NCI-H1436 (cell line): ENCODE measurements around the gene PTPRD.

Experiments used
- DNase-seq: peaks from one replicate; lab custom pipeline; 2025; lab: John Stamatoyannopoulos, UW

PTPRD gene

DNA sequence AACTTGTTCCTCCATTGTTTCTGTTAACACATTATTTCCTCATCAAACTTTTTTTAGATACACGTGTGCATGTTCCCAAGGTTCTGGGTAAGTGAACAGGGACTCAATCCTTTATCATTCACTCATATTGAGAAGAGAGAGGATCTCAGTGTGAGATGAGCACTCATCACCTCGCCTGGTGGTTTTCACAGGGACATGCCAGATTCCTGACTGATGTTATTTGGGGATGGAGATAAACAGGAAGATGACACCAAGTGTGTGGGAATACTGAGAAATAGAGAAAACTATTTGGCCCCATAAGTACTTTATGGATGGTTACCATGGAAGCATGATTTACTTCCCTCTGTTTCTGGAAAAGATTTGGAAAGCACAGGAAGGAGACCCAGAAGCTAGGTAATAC, 2279.9 kb downstream of the PTPRD start:
- DNase-seq = no peak

DNA sequence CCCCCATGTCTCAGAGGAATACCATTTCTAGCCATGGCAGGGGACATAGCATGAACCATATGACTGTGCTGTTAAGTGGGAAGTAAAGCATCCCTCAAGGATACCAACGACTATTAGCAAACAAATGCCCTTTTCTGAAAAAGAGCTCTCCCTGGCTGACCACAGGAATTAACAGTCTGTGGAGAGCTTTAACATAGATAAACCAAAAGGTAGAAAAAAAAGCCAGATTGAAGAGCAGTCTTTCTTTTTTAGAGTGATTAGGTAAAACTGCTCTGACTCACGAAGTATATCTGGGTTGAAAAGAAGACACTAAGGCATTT, 2280.5 kb downstream of the PTPRD start:
- no peak for DNase-seq

DNA sequence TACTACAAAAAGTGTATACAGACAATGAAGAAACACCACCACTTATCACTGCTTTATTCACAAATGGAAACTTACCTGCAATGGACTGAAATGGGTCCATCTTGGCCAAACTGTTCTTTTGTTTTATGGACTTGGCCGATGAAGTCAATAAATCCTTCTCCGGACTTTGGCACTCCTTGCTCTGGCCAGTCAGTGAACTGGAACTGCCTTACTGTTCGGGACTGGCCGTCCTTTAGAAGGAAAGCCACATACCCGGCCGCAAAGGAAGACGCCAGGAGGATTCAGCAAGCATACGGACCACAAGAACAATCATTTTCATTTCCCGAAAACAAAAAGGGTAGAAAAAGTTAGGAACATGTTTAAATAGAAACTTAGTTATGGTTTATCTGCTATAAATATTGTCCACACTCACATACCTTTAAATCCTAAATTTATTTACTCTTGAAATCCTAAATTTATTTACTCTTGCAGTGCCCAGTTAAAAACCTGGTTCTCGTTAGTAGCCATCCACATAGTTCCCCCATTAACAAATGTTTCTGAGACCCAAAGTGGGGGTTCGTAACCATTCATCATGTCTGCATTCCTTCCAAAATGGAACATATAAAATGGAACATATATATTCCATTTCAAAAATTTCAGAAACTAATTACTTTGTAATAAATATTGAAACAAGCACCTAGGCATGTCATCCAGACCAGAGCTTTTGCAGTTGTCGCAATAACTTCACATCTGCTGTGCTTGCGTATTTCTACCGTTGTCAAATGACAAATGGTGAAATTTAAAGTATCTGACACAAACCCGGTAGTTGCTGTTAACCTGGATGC, 2281.1 kb downstream of the PTPRD start:
- no peak for DNase-seq

DNA sequence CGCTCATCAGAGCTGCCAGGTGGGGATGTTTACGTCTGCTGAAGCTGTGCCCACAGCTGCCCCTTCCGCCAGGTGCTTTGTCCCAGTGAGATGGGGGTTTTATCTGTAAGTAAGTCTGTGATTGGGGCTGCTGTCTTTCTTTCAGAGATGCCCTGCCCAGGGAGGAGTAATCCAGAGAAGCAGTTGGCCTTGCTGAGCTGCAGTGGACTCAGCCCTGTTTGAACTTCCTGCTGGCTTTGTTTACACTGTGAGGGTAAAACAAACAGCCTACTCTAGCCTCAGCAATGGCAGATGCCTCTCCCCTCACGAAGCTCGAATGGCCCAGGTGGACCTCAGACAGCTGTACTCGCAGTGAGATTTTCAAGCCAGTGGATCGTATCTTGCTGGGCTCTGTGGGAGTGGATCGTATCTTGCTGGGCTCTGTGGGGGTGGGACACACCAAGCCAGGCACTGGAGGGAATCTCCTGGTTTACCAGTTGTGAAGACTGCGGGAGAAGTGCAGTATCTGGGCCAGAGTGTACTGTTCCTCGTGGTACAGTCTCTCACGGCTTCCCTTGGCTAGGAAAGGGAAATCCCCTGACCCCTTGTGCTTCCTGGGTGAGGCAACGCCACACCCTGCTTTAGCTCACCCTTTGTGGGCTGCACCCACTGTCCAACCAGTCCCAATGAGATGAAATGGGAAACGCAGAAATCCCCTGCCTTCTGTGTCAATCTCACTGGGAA, 2283.1 kb downstream of the PTPRD start:
- no peak for DNase-seq

DNA sequence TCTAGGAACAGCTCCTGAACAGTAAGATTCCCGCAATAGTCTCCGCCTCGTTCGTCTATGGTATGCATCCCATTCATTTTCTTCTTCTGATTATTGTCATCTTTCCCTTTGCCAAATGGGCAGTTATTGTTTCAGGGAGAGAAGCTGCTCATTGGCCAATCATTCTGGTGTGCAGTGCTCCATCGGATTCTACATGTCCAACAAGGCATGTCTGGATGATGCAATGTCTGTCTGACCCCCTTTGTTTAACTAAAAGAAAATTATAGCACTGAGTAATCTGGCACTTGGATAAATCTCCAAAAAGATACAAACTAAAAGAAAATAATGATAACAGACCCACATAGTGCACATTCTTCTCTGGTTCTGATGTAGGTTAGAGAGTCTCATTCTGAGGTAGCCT, 2297.6 kb downstream of the PTPRD start:
- no peak for DNase-seq

DNA sequence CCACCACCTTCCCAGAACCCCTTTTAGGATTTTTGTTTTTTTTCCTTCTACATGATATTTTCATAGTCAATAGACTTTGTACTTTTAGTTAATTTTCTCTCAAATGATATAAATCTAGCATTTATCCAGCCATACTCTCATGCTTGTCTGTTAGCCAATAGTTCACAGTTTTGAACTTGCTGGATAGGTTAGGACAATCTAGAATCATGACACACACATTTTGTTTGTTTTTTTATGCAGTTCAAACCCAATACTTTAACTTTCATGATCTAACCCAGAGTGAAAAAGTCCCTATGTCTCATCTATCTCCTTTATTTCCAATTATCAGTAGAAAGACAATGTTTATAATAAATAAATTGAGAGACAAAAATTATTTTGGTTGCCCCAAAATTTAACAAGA, 2303.5 kb downstream of the PTPRD start:
- DNase-seq = no peak

DNA sequence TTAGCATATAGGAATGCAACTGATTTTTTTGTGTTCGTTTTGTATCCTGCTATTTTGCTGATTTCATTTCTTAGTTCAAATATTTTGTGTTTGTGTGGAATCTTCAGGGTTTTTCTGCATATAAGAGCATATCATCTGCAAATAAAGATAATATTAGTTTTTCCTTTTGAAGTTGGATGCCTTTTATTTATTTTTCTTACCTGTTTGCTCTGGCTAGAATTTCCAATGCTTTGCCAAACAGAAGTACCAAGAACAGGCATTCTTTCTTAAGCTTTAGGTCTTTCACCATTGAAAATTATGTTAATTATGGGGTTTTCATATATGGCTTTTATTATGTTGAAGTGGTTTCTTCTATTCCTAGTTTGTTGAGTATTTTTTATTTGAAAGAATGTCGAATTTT, 2308.1 kb downstream of the PTPRD start:
- DNase-seq = no peak

DNA sequence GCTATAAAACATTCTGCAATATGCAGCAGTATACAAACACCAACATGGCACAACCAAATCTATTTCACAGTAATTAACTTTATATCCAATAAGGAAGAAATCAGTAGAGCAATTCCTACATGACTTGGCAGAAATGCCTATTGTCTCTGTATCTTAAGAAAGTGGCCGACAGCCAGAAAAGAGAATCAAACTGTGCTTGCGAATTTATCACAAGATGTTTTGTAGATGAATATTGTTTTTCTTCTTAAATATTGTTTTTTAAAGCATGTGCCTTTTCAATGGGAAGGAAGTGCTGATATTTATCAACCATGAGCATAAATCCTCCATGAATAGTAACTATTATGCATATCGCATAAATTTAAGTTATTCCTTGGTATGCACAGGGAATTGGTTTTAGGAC, 2311.5 kb downstream of the PTPRD start:
- DNase-seq = no peak

DNA sequence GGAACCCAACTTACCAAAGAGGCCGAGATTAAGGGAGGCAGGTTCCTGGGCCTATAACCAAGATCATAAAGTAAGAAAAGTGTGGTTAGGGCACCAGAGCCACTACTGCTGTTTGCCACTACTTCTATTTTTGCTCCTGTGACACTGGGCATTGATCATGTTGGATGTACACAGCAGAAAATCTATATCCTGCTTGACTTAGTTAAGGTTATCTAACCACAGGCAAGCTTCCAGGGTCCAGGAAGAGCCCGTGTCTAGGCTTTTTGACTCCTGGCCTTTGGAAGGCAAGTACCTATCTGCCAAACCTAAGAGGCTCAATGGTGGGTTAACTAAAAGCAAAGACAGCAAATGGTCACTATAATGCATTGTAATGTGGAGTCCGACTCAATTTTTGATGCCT, 2315.8 kb downstream of the PTPRD start:
- no peak for DNase-seq

DNA sequence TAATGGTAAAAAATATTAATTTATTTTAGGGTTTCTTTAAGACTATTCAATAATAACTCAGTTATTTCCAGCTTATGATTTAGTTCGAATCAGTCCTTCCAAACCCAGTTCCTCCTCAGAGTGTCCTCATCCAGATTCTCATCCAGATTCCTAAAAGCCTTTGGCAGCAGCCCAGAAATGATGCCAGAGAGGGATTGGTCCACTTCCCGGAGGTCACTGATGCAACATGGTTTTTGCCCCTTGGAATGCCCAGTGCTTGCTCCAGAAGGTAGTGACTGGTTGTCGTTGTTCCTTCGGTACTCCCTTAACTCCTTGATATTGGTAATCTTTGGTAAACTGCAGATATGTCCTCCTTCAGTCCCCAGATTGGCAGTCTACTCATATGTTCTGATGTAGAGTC, 2320.1 kb downstream of the PTPRD start:
- no peak for DNase-seq

DNA sequence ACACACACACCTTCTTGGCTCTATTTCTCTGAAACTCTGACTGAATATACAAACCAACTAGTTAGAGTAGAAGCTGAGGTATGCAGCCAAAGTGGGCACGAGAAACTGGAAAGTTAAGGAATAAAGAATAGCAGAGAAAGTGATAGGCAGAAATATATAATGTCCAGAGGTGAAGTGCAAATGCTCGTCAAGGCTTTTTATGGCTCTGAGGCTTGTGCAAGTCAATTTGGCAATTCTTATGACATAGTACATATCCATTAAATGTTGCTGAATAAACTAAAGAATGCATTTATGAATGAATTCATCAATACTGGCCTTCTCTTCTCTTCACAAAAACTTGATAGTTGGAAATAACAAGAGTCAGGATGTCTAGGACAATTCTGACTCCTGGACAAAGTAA, 2323.1 kb downstream of the PTPRD start:
- no peak for DNase-seq

DNA sequence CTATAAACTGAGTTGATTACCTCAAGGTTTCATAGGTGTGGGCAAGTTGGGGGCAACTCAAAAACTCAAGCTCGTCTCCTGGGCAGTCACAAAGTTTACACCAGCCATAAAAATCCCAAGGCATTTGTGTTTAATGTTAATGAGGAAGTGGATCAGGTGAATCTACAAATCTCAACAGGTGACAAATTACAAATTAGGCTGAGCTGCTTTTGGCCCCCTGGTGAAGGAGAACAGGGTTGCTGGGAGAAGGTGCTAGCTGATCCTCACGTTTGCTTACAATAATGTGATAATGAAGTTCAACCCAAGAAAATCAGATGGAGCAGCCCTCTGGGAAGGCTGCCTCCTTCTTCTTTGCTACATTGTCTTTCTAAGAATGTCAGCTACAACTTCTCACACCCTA, 2324.8 kb downstream of the PTPRD start:
- DNase-seq = no peak

DNA sequence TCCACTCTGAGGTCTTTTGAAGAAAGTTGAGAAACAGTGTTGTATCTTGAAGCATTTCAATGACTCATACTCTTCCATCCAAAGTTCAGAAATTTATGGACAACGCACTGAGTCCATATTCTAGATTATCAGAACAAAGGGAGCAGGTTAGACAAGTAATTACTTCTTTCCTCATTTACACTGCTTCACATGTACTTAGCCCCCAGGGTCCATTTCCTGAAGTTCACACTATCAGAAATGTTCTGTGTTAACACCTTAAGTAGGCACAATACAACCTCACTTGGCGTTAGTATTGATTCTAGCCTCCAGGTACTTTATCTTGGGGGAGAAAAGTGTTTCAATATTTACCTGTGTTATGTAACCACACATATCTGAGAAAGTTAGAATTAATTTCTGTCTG, 2325.3 kb downstream of the PTPRD start:
- DNase-seq = no peak

DNA sequence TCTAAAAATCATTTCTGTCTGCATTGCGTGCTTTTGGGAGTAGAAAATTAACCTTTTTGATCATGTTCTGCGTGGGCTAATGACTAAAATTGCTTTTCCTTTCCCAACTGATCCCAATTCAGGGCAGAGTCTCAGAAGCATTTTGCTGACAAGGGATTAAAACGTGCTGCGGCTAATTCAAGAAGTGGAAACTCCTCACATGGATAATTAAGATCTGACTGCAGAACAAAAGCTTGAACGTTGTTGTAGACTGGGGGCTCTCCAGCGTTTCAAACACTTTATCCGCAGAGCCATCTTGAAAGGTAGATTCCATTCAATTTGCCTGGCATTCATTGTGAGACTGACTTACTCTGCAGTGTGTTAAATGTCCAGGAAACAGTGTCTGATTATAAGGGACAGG, 2327.9 kb downstream of the PTPRD start:
- DNase-seq = no peak

DNA sequence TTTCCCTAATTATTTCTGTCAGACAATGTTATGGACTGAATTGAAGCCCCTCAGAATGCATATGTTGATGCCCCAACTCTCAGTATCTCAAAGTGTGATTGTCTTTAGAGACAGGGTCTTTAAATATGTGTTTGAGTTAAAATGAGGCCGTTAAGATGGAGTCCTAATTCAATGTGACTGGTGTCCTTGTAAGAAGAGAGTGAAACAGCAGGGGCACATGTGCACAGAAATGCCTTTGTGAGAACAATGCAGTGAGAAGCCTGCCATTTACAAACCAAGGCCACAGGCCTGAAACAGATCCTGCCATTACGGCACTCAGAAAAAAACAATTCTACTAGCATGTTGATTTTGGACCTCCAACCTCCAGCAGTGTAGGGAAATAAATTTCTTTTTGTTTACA, 2330.3 kb downstream of the PTPRD start:
- DNase-seq = no peak

DNA sequence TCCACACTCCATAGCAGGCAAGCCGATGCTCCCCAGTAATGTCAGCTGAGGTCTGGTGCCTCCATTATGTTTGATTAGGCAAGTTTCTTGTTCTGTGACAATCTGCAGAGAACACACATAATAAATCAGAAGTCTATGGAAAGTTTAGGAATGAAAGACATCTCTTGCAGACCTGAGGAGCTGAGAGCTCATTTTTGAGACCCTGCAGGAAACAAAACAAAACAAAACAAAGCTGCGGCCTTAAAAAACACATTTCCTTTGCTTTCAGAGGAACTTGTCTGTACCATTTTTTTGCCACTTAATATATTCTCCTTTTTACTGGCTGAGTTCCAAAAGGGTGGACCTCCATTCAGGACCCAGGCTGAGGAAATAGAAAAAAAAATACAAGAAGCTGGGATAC, 2332.0 kb downstream of the PTPRD start:
- DNase-seq = no peak

DNA sequence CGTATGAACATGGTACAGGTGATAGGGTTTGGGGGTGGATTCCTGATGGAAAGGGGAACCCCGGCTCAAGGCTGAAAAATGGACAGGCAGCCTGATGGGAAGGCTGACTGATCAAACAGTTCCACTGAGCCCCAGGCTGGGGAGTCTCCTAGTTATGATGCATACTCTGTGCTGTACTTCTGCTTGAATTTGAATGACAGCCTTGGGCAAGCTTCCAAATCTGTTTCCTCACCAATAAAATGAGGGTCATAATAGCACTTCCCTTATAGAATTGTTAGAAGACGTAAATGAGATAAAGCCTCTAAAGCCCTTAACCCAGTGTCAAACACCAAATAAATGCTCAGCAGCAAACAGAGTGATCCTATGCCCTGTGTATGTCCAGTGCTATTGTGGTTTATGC, 2334.8 kb downstream of the PTPRD start:
- DNase-seq = no peak

DNA sequence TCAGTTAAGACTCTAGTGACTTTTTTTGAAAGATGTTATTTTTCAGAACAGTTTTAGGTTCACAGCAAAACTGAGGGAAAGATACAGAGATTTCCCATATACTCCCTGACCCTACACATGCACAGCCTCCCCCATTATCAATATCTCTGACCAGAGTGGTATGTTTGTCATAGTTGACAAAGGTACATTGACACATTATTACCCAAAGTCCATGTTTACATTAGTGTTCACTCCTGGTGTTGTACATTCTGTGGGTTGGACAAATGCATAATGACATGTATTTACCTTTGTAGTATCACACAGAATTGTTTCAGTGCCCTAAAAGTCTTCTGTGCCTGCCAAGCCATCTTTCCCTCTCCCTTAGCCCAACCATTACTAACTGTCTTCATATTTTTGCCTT, 2342.6 kb downstream of the PTPRD start:
- no peak for DNase-seq

DNA sequence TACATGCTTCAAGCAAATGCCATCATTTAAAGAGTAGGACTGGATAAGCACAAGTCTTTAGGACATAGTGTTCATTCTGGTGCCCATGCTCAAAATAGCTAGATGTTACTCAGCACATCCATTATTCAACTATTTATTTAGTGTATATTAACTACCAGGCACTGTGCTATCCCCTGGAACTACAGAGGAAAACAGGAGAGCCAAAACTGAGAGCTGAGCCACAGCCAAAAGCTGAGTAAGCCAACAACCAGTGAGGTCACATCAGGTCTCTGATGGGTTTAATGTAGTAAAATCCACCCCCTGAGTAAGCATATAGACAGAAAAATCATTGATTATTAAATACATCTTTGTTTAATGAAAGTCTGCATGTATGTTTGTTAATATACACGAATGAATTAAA, 2343.9 kb downstream of the PTPRD start:
- DNase-seq = no peak

DNA sequence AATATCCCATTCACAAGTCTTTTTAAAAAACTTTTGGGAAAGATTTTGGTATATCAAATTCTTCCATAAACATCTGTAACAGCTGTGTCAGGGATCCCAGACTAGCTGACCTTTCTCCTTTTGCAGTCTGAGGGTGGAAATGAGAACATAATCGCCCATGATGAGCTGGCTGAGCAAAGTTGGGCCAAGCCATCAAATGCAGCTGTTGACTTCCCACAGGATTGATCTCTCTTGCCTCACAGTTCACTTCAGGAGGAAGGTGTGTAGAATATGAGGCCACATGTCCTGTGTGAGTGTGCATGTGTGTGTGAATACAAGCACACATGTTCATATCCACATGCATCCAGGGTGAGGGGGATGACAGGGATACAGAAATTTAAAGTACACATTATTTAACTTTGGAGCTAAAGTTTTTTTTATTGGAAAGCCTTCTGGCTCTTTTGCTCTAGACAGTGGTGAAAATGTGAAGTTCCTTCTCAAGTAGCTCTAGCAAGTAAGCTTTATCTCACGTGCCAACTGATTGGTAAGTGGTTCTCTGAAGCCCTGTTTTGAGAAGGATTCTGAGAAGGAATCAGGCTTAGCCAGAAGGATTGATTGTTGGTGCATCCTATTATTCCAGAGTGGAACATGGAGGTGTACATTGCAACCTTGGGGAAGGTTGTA, 2344.5 kb downstream of the PTPRD start:
- no peak for DNase-seq

DNA sequence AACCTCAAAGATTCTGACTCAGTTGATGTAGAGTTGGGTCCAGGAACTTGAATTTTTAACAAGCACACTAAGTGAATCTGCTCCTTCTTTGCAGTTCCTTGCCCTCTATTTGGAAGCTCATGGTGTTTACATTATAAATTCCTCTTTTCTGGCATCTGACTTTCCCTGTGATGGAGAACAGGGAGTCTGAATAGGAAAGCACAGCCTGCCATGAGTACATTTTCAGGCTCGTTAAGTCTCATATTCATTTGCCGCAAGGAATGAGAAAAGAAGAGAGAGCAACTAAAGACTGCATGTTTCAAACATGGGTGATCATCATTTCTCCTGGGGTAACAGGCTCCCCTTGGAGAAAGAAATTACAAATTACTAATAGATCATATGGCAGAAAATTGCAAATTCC, 2345.2 kb downstream of the PTPRD start:
- DNase-seq = no peak

DNA sequence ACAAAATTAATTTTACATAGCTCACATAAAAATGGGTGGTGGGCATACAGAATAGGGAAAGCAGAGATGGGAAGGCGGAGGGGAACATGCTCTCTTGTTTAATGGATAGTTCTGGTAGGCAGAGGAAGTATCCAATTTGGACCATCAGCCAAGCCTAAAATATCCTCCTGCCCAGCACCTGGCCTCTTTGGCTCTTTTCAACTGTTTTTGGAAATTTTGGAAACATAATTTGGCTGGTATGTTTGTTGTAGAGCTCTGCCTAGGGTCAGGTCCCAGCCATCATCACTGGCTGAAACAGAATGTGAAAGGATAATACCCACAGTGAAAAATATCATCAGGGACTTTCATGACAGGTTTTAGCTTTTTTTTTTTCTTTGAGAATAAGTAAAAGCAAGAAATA, 2345.9 kb downstream of the PTPRD start:
- DNase-seq = no peak

DNA sequence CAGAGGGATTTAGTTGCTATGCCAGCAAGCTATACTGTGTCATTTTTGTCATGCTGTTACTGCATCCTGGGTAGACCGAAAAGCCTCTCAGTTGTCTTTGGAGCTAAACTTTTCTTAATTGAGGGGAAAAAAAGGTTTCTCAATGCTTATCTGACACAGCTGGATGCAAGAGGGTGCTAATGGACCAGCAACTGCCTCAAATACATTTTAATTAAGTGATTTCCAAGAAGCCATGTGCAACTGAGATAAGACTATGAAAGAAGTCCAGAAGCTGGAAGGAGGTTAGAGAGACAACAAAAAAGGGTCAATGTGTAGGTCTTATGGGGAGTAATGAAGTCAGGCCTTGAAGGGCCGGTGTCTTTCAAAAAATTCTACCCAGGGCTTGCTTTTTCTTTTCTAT, 2347.5 kb downstream of the PTPRD start:
- DNase-seq = no peak
